GM18520 (cell line): ENCODE measurements around the gene KCTD2.
"Not testable (repeated sequence)": the region's sequence is repeated elsewhere in the genome, so short reads cannot be mapped to it uniquely, and the experiment has no call there.

Source experiments
- ATAC-seq: cut with Tn5 transposase; IDR thresholded peaks from one replicate; pipeline ENCODE4 v1.9.1; 2021; ENCODE audit not compliant: unreplicated experiment

The KCTD2 gene, protein sequence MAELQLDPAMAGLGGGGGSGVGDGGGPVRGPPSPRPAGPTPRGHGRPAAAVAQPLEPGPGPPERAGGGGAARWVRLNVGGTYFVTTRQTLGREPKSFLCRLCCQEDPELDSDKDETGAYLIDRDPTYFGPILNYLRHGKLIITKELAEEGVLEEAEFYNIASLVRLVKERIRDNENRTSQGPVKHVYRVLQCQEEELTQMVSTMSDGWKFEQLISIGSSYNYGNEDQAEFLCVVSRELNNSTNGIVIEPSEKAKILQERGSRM

GRCh38 chr17:75046407-75047289, at the start of gene KCTD2, which contains the start of gene ATP5PD:
TSS of gene KCTD2 (plus strand) at chr17:75047225. CDS start at chr17:75047251, 26 bp downstream.
TSS of gene ATP5PD (minus strand) at chr17:75046969. CDS start at chr17:75042650, 4,319 bp downstream.
- ATAC-seq = peak; percentile 97

- no peak for ATAC-seq
Measured at GRCh38 chr17:74998783-74999182, 48.2 kb upstream of the KCTD2 start.

- ATAC-seq = no peak
Measured at GRCh38 chr17:74999523-74999922, 47.5 kb upstream of the KCTD2 start.

- ATAC-seq = no peak
Measured at GRCh38 chr17:75001915-75002843, 44.8 kb upstream of the KCTD2 start.

DNA sequence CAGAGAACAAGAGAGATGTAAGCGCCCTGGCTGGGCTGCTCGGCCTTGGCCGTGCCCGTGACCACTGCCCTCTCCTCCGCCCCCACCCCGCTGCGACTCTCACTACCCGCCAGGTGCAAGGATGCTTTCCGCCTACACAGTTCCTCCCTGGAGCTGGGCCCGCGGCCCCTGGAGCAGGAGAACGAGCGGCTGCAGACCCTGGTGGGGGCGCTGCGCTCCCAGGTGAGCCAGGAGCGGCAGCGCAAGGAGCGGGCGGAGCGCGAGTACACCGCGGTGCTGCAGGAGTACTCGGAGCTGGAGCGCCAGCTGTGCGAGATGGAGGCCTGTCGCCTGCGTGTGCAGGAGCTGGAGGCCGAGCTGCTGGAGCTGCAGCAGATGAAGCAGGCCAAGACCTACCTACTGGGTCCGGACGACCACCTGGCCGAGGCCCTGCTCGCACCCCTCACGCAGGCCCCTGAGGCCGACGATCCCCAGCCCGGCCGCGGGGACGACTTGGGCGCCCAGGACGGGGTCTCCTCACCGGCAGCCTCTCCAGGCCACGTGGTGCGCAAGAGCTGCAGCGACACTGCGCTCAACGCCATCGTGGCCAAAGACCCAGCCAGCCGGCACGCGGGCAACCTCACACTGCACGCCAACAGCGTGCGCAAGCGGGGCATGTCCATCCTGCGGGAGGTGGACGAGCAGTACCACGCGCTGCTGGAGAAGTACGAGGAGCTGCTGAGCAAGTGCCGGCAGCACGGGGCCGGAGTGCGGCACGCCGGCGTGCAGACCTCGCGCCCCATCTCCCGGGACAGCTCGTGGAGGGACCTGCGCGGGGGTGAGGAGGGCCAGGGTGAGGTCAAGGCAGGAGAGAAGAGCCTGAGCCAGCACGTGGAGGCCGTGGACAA, 43.7 kb upstream of the KCTD2 start:
- no peak for ATAC-seq

DNA sequence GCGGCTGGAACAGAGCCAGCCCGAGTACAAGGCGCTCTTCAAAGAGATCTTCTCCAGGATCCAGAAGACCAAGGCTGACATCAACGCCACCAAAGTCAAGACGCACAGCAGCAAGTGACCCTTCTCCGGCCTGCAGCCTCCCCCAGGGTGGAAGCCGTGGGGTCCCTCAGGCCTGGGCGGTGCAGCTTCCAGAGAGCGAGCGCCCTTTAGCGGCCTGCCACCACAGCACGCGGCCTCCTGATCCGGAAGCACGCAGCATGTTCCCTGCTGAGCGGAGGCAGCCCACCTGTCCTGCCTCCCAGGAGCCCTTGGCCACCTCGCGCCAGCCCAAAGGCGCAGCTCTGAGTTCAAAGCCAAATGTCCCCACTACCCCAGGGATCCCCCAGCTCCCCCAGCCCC, 43.1 kb upstream of the KCTD2 start:
- ATAC-seq = no peak

DNA sequence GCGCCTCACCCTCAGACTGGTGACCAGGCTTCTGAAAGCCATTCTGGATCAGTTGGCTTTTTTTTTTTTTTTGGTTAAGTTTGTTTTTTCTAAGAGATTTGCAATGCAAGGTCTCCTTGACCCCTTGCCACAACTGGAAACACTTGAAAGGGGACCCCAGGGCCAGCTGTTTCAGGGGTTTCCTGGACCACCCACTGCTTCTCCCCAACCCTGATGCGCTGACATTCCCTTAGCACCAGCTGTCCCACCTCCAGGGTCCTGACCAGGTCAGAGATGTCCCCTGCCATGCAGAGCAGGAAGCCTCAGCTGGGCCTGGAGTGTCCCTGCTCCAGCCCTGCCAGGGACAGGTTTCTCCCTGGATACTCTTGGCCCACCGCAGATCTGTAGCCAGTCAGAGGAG, 42.7 kb upstream of the KCTD2 start:
- no peak for ATAC-seq

GRCh38 chr17:75005291-75005690, 41.7 kb upstream of the KCTD2 start:
- ATAC-seq = no peak

DNA sequence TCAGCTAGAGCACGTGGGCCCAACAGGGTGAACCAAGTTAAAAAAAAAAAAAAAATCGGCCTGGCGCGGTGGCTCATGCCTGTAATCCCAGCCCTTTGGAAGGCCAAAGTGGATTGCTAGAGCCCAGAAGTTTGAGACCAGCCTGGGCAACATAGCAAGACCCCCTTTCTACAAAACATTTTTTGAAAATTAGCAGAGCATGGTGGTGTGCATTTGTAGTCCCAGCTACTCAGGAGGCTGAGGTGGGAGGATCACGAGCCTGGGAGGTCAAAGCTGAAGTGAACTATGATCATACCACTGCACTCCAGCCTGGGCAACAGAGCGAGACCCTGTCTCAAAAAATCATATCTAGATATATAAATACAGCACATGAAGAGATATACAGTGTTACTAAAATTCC, 40.9 kb upstream of the KCTD2 start:
- not testable (repeated sequence) for ATAC-seq

GRCh38 chr17:75006653-75007052, 40.4 kb upstream of the KCTD2 start:
- ATAC-seq = no peak

DNA sequence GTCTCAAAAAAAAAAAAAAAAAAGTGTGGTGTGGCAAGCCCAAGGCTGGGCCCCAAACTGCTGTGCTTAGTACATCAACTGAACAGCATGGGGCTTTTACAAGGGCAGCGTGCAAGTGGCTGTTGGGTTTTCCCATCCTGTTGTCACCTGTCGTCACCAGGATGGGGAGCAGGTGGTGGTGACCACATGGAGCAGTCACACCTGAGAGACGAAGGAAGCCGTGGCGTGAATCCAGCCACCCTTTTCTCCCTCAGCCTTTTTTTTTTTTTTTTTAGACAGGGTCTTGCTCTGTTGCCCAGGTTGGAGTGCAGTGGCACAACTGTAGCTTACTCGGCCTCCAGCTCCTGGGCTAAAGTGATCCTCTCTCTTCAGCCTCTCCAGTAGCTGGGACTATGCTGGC, 38.7 kb upstream of the KCTD2 start:
- no peak for ATAC-seq

DNA sequence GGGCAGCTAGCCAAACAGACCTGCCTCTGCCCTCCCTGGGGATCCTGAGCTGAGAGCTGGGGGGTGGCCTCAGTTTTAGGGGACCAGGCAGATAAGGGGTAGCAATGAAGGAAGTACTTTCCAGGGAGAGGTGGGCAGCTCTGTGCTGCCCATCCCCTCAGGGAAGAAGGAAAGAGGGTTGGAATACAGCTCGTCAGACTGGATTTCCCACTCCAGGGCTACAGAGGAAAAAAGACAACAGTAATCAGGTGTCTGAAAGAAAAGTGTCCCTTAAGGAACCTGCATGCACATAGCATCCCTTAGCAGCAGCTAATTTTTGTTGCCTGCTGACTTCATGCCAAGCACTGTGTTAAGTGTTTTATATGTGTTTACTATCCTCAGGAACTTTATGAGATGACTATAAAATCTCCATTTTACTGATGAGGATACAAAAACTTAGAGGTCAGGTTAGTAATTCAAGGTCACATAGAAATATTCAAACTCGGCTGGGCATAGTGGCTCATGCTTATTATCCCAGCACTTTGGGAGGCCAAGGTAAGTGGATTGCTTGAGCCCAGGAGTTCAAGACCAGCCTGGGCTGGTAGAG, 37.8 kb upstream of the KCTD2 start:
- no peak for ATAC-seq

- no peak for ATAC-seq
Measured at GRCh38 chr17:75010683-75011400, 36.2 kb upstream of the KCTD2 start.

DNA sequence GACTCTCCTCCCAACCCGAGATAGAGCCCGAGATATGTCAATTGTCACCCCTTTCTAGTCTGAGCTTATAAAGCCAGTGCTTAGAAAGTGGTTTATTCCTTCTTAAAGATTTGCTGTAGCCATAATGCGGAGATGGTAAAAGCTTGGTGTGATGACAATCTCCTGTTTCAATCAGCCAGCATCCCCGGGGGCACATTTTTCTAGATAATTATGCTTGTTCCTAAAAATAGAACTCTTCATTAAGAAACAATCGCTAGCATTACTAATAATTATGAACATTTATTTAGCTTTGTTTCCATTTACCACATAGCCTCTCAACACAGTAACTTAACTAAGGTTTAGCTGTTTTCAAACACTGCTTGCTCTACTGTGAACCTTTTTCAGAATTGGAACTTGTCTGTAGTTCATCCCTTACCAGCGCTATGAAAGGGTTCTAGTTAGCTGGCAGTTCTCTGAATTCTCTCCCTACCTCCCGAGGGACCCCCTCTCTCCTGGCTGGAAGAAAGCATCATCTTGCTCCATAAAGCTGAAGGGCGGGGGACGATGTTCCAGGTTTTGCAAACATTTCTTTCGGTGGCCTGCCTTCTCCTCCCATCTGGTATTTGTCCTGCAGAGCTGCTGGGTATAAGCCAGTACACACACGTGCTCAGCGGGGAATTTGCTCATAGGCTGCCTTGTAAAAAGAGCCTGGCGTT, 35.5 kb upstream of the KCTD2 start:
- ATAC-seq = no peak

DNA sequence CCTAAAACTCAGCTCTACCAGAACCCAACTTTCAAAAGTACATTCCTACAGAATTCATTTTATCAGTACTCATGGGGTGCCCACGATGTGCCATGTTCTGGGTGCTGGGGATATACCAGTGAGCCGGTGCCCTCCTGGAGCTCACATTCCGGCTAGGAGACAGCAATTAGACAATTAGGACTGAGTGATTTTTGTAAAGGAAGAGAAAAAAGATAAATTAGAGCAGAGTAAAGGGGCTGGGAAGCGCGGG, 35.0 kb upstream of the KCTD2 start:
- no peak for ATAC-seq

DNA sequence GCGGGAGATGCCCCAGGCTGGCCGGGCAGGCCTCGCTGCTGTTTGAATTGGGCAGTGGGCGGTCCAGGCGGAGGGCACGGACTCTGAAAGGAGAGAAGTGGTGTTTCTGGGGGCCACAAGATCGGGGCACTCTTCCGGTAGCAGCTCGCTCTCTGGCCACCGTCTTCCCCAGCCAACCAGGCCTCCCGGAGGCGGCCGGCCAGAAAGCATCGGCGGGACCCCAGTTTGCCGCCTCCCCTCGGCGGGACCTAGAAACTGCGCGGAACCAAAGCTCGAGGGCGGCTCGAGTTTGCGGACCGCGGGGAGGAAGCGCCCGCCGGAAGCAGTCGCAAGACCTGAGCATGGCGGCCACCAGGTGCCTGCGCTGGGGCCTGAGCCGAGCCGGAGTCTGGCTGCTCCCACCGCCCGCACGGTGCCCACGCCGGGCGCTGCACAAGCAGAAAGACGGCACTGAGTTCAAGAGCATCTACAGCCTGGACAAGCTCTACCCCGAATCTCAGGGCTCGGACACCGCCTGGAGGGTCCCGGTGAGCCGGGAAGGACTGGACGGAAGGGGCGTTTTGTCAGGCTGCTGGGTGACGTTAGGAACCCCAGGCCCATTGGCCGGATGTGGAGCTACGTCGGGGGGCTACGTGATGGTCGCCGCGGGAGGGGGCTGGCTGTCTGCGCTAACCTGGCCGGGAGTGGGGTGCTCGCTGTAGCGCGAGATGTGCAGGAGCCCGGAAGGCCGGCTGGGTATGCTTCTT, 34.5 kb upstream of the KCTD2 start, which contains the start of gene MRPL58:
TSS of gene MRPL58 (plus strand) at position 325 of the 746 bp plus-strand sequence. CDS start at position 342, 17 bp downstream.
- peak; percentile 66 for ATAC-seq

DNA sequence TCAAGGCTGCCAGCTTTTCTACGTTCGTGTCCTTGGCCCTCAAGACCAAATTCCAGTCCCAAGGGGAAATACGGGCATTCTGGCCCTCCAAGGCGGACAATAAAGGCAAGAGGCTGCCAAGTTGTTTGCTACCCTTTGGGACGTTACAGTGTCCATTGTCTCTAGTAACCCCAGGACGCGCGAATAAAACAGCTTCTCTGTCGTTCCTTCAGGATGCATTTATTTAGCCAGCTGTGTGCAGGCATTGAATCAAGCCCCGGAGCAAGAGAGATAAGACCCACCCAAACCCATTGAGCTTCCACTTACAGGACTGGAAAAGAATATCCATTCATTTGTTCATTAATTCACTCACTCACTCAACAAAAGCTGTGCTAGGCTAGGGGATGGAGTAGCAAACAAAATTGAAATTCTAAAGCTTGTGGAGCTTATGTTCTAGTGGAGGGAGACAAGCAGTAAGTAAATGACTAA, 33.9 kb upstream of the KCTD2 start:
- no peak for ATAC-seq

DNA sequence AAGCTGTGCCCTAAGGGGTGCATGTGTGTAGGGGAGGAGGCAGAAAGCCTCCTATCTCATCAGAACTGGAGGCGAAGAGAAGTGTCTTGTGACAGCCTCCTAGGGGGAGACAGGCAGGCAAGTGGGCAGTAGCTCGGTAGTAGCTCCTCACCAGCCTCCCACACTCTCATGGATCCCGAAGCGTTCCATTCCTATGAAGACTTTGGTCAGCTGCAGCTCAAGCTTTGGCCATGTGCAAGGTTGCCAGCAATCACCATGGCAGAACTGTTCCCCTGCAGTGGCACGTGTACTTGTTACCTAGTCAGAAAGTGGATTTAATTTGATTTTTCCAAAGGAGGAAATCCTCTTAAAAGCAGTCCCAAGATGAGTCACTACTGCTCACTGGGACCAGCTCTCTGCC, 27.9 kb upstream of the KCTD2 start:
- ATAC-seq = no peak
